ENCODE measurements around the gene CDC73.
A peak's percentile ranks its signal among the peaks of the same experiment; 100 is the strongest.
"Not testable (repeated sequence)": the region's sequence is repeated elsewhere in the genome, so short reads cannot be mapped to it uniquely, and the experiment has no call there.

CDC73 gene

DNA sequence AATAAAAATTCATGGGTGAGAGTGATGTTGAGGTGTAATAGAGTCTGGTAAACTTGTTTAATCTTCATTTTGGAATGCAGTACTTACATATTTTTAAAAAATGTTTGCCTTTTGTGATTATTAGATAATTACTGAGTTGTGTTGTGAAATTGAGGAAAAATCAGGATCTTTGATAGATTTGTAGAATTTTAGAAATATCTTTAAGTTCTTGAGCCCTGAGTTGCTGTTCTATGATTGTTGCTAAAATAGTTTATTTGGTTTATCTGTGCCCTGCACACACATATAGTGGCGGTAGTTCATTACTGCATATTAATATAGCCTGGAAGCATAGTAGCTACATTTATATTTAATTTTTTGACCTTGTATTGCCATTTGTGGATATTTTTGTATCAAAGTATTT lies 62.9 kb downstream of the CDC73 start:
- no peak for DNase-seq (ENCODE audit: low read depth)
- H3K4me3 ChIP-seq (ENCODE audit: low read depth, low read length) = no peak overlapping the region
- TF ChIP-seq, protein P1, sequence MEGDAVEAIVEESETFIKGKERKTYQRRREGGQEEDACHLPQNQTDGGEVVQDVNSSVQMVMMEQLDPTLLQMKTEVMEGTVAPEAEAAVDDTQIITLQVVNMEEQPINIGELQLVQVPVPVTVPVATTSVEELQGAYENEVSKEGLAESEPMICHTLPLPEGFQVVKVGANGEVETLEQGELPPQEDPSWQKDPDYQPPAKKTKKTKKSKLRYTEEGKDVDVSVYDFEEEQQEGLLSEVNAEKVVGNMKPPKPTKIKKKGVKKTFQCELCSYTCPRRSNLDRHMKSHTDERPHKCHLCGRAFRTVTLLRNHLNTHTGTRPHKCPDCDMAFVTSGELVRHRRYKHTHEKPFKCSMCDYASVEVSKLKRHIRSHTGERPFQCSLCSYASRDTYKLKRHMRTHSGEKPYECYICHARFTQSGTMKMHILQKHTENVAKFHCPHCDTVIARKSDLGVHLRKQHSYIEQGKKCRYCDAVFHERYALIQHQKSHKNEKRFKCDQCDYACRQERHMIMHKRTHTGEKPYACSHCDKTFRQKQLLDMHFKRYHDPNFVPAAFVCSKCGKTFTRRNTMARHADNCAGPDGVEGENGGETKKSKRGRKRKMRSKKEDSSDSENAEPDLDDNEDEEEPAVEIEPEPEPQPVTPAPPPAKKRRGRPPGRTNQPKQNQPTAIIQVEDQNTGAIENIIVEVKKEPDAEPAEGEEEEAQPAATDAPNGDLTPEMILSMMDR (IDR thresholded peaks at IDR 0.05; ENCODE audit: insufficient read depth, low read depth, low read length, missing control alignments) = no peak

DNA sequence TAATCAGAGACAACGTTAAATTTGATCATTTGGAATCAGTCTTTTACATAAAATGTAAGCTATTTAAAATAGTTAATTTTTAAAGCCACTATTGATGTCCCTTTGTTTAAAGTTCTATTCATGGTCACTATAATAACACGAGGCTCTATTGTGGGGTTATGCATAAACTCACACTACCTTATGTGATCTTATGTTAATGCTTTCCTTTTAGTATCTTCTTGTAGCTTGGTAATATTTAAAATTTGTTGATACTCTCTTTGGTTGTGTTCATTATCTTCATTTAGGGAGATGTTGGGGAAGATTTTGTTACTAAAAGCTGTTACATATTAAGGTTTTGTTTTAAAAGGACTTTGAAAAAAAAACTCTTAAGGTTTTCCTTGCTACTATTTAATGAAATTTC lies 63.4 kb downstream of the CDC73 start:
- H3K4me3 ChIP-seq (ENCODE audit: low read depth, low read length) = no peak overlapping the region
- TF ChIP-seq, protein P1 (IDR thresholded peaks at IDR 0.05; ENCODE audit: insufficient read depth, low read depth, low read length, missing control alignments) = no peak
- DNase-seq (ENCODE audit: low read depth) = no peak

DNA sequence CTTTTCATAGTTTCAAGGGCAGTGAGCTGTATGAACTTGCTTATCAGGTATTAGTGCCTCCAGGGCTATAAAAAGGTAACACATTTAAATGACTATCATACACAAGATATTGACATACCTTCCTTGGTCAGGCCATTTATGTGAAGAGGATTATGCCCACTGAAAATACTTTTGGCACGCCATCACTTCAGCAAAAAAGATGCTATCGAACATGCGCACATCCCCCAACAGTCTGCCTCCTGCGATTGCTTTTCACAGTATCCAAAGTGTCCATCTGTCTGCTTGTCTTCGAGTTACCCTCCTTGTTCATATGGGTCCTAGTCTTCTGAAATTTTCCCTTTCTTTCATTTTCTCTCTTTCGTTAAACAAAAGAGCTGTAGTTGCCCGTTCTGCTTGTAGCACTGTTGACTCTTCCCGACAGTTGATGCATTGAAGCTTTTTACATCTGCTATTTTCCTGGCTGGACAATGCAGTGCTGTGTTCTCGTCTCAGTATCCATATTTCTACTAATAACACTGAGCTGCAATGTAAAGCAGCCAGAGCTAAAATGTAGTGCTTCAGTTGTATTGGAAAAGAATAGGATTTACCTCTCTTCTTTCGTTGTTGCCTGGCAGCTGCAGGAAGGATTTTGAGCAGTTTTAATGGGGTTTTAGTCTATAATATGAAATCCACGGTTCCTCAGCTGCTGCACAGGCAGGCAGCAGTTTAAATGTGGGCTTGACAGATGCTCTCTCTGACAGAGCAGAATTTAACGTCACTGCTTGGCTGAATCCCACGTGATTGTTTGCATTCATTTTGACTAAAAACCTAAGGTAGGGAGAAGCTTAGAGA lies 64.3 kb downstream of the CDC73 start, which contains the start of gene B3GALT2:
Gene B3GALT2 (minus strand): TSS at position 713 of the 831 bp plus-strand sequence. CDS start 5,051 bp downstream, outside the sequence.
- DNase-seq (ENCODE audit: low read depth) = no peak
- TF ChIP-seq, protein P1 (IDR thresholded peaks at IDR 0.05; ENCODE audit: insufficient read depth, low read depth, low read length, missing control alignments) = no peak

DNA sequence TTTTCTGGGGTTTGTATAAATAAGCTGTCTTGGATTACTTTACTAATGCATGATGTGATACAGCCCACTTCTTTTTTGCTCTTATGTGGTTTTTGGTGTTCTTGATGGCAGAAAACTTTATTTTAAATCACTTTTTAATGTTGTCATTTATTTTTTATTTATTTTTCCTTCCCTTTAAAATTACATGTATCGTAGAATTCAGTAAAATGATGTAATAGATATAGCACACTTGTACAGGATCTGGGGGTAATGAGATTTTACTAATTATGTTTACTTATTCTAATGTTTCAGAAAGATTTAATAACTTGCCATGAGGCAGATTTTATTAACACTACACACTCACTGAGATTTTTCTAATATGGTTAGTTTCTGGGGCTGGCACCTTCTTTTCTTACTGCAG lies 65.3 kb downstream of the CDC73 start:
- H3K4me3 ChIP-seq (ENCODE audit: low read depth, low read length) = no peak overlapping the region
- TF ChIP-seq, protein P1 (IDR thresholded peaks at IDR 0.05; ENCODE audit: insufficient read depth, low read depth, low read length, missing control alignments) = no peak
- DNase-seq (ENCODE audit: low read depth) = no peak

More for the DNA sequence above, 64.3 kb downstream of the CDC73 start, which contains the start of gene B3GALT2:
- no peak within 1 kb of the TSS for H3K4me3 ChIP-seq (ENCODE audit: low read depth, low read length)

DNA sequence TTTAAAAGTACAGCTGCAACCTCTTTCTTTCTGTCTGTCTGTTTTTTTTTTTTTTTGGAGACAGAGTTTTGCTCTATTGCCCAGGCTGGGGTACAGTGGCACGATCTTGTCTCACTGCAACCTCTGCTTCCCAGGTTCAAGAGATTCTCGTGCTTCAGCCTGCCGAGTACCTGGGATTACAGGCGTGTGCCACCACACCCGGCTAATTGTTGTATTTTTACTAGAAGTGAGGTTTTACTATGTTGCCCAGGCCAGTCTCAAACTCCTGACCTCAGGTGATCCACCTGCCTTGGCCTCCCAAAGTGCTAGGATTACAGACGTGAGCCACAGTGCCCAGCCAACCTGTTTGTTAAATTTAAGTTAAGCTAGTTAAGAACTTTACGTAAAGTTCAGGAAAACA lies 67.1 kb downstream of the CDC73 start:
- DNase-seq (ENCODE audit: low read depth); H3K4me3 ChIP-seq (ENCODE audit: low read depth, low read length): not testable (repeated sequence)

DNA sequence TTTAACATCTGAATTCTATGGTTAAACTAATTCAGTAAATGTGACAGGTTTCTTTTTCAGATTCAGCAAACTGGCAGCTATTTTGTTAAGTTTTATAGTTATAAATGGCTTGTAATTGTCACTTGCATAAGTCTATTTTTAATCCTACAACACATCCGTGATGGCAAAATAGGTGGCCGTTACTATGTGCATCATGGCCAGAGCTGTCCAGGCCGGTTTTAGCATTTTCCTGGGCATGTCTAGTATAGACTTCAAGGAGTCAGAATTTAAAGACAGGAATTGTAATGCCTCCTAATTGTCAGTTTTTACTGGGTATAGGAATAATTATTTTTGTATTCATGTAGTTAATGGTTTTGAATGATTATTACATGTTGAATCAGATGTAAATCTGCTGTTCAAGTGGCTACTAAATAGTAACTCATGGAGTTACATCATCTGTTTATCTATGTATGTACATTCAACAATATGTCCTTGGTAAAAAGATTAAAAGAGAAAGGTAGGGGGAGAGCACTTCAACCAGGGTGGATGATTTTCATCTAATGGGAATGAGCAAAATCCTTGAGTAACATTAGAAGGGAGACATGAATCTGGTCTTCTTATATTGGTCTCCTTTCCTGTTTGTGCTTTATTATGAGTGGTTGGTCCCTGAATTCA lies 67.7 kb downstream of the CDC73 start:
- no peak overlapping the region for H3K4me3 ChIP-seq (ENCODE audit: low read depth, low read length)
- no peak for DNase-seq (ENCODE audit: low read depth)
- TF ChIP-seq, protein P1 (IDR thresholded peaks at IDR 0.05; ENCODE audit: insufficient read depth, low read depth, low read length, missing control alignments) = no peak

DNA sequence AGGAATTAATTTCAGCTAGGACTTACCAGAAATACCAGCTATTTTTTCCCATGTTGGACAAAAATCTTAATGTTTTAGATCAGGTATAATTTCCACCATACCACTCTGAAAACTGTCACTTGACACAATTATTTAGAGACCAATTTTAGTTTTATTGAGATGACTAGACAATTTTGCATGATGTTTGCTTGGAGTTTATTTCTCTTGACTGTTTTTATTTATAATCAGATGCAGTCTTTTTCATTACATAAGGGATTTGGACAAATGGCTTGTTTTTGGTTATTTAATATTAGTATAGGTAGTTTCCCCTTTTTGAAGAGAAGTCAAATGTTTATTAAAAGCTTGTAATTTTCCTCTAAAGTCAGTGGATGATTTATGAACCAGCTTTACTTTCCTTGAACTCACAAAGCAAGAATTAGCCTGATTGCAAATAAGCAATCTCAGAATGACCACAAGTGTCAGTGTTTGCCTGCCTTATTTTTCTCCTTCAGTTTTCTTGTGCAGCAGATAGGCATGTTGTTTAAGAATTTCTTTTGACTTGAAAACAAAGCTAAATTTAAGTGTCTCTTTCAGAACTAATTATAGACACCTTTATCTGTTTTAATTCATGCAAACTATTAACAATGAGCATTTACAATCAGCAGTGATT lies 68.4 kb downstream of the CDC73 start:
- H3K4me3 ChIP-seq (ENCODE audit: low read depth, low read length) = no peak overlapping the region
- TF ChIP-seq, protein P1 (IDR thresholded peaks at IDR 0.05; ENCODE audit: insufficient read depth, low read depth, low read length, missing control alignments) = peak; percentile 12
- DNase-seq (ENCODE audit: low read depth) = peak; percentile 13
